Cortex of kidney (tissue), 1 donor: ENCODE results near the gene YWHAH.
"Not testable (repeated sequence)": the region's sequence is repeated elsewhere in the genome, so short reads cannot be mapped to it uniquely, and the experiment has no call there.

ENCODE experiments used
- DNase-seq: peaks from one replicate; lab custom pipeline; 2025; lab: John Stamatoyannopoulos, UW

Gene YWHAH

DNA sequence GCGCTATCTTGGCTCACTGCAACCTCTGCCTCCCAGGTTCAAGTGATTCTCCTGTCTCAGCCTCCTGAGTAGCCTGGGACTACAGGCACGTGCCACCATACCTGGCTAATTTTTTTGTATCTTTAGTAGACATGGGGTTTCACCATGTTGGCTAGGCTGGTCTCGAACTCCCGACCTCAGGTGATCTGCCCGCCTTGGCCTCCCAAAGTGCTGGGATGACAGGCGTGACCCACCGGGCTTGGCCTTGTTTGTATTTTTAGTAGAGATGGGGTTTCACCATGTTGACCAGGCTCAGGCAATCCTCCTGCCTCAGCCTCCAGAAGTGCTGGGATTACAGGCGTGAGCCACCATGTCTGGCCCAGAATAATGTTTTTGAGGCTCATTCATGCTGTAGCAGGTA lies 37.6 kb downstream of the YWHAH start:
- not testable (repeated sequence) for DNase-seq

DNA sequence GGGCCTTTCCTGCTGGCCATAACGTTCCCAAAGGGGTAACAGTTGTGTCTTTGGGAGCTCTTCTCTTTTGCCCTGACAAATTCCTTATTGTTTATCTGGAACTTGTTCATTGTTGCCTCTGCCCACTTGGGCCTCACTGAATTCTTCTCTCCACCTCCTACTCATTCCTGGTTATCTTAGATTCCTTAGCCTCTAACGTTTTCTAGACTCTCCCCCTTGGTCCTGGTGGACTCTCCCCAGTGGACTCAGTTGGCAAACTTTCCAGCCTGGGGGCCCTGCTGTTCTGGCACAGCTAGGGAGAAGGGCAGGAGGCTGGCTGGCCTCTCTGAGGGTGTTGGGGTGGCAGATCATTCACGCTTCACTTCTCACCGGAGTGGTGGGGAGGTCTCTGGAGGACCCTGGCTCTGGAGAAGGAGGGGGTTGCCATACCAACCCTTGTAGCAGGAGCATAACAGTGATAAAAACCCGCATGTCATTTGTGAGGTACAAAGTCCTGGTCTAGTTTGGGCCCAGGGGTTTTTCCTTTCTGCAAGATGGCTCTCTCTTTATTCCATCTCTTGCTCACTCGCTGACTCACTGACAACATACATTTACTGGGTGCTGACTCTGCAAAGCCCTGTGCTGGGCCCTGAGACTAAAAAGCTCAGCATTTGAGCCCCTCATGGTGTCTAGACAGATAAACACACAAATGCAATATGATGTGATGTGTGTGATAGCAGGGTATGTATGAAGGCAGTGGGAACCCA lies 39.7 kb downstream of the YWHAH start:
- DNase-seq = no peak

DNA sequence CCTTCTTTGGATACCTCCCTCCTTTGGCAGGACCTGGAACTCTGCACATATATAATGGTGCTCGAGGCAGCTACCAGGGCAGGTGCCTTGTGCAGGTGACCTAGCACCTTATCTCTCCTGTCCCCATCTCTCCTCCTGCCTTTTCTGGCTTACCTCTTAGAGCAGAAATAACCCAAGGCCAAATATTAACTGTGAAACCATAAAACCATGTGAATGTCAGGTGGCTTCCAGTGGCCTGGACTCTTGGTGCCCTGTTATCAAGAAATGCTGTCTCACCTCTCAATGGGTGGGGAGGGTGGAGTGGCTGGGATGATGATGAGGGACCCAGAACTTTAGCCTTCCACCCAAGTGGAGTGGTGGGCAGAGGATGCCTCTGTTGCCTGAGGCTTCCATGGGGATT lies 42.9 kb downstream of the YWHAH start:
- DNase-seq = no peak

DNA sequence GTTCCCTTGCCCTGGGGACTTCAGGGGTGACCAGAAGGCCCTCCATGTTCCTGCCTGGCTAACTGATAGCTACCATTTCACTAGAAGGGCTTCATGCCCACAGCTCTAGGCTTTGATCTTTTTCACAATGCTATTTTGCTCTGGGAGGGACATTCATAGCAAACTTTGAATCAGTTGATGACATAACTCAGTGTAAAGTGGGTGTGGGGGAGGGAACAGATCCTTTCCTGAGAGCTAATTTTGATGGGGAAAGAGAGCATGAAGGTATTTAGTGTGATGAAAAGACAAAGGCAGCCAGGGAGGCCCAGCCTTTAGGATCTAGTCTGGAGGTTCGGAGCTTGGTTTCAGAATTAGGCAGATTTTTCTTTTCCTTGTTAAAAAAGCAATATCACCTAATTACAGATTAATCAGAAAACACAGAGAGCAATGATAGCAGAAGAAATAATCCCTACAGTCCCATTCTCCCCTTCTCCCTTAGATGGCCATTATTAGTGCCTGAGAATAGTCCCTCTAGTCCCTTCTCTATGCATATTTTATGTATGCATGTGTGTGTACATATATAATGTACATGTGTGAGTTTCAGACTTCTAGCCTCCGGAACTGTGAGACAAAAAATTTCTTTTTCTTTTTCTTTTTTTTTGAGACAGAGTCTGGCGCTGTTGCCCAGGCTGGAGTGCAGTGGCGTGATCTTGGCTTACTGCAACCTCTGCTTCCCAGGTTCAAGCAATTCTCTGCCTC lies 46.9 kb downstream of the YWHAH start:
- no peak for DNase-seq

DNA sequence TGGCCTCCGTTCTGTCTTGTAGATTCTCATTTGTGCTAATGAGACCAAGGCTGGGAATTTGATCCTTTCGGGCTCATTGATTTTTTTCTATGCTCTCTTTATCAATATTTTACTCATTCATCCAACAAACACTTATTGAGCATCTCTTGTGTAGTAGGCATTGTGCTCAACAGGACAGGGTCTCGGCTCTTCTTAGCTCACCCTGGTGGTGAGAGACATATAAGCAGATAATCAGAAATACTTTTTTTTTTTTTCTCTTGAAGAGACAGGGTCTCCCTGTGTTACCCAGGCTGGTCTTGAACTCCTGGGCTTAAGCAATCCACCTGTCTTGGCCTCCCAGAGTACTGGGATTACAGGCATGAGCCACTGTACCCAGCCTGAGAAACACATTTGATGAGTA lies 50.7 kb downstream of the YWHAH start:
- DNase-seq = no peak

DNA sequence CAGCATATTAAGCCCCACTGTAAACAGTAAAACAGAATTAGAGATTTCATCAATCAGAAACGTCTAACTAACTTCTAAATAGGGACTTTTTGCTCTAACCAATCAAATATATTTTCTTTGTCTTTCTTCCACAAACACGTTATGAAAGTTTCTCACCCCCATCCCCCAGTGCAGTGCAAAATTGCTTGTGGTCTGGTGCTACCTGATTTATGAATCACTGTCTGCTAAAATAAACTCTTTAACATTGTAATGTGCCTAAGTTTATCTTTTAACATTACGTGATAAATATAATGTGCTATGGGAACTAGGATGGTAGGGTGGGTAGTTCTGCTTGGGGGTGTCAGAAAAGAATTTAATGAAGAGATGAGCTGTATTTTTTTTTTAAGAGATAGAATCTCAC lies 51.5 kb downstream of the YWHAH start:
- no peak for DNase-seq

DNA sequence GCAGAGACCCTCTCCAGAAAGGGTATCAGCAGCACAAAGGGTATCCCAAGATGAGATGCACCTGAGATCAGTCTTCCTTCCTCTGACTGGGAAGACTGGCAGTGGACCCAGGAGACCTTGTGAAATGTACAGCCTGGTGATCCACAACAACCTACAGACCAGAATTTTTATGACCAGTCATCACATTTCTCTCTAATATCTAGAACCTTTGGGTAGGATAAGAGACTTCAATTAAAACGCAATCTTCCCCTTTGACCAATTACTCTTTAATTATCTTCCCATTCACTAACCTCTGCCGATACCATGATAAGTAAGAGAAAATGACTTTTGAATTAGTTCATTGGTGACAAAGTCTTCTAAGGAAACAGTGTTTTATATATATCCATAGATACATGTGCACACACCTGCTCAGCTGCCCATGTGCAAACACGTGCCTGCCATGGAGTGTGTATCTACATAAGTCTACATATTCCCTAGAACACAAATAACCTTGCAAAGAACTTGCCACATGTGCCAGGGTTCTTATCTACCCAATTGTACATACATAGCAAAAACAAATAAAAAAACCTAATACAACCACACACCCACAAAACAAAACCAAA lies 54.5 kb downstream of the YWHAH start:
- no peak for DNase-seq

DNA sequence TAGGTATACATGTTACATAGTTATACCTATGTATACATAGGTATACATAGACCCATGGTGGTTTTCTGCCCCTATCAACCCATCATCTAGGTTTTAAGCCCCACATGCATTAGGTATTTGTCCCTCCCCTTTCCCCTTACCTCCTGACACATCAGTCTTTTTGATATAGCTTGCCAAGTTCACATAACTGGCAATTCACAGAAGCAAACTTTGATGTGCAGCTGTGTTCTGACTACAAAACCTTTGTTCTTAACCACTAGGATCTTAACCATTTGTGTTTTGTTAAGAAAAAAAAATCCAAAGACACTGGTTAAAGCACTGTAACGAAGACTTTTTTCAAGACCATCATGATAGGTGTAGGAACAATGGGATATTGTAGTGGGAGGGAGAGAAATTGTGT lies 55.8 kb downstream of the YWHAH start:
- DNase-seq = no peak

DNA sequence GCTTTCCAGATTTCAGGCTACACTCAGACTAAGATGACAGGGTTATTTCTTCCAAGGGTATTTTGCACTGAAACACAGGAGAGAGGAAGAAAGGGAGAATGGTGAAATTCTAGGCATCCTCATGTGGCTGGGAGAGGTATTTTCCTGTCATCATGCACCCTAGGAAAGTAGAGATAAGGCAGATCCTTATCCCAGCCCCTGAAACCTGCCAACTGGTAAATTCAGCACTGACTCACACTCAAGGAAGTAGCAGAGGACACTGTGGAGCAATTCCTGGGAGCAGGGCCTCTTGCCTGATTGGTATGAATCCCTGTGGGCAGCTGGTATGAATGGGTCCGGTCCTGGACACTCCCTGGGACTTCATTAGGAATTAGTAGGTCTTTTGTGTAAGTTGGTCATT lies 61.1 kb downstream of the YWHAH start:
- no peak for DNase-seq
